GM23338 (cell line): Measurements from ENCODE around the gene SYPL2. TPM values are rescaled to one million over a fixed set of nuclear protein-coding genes. Genes with fewer than 3 reads are reported as not detected.

Source experiments
- ATAC-seq: fragments of 200-7000 bp; cut with Tn5 transposase; 3 replicates; pipeline ENCODE4 v1.9.1; 2020
- DNase-seq: peaks from one replicate; pipeline ENCODE4 v3.0.0-alpha.2; 2015; ENCODE audit warnings: low spot score
- H2AFZ ChIP-seq: fragments of 200-600 bp; sonication (generic); 2 replicates; pipeline ENCODE4 v1.8.0; 2016; ENCODE audit warnings: antibody characterized with exemption, mild to moderate bottlenecking, moderate library complexity
- H3F3A ChIP-seq: fragments of 200-600 bp; sonication (generic); replicated peaks from 2 replicates; pipeline ENCODE4 v1.8.0; 2017; ENCODE audit warnings: antibody characterized with exemption, mixed run types, low read depth
- H3K27ac ChIP-seq: fragments of 200-600 bp; sonication (generic); 2 replicates; pipeline ENCODE4 v1.6.1; 2016; ENCODE audit warnings: low read depth
- H3K27me3 ChIP-seq: fragments of 200-600 bp; sonication (generic); 2 replicates; pipeline ENCODE4 v1.8.0; 2016; ENCODE audit warnings: mild to moderate bottlenecking, mixed run types, moderate library complexity; ENCODE audit not compliant: insufficient read depth
- H3K36me3 ChIP-seq: fragments of 200-600 bp; sonication (generic); 2 replicates; pipeline ENCODE4 v1.8.0; 2016; ENCODE audit warnings: mild to moderate bottlenecking; ENCODE audit not compliant: insufficient read depth
- H3K4me1 ChIP-seq: fragments of 200-600 bp; sonication (generic); 2 replicates; pipeline ENCODE4 v1.8.0; 2016; ENCODE audit warnings: mild to moderate bottlenecking, moderate library complexity; ENCODE audit not compliant: insufficient read depth
- H3K4me2 ChIP-seq: fragments of 200-600 bp; sonication (generic); 2 replicates; pipeline ENCODE4 v1.7.1; 2017; ENCODE audit warnings: mixed run types
- H3K4me3 ChIP-seq: fragments of 200-600 bp; sonication (generic); 2 replicates; pipeline ENCODE4 v1.6.1; 2016; ENCODE audit warnings: mixed run types
- H3K79me2 ChIP-seq: fragments of 200-600 bp; sonication (generic); replicated peaks from 2 replicates; pipeline ENCODE4 v1.8.0; 2017; ENCODE audit warnings: mild to moderate bottlenecking; ENCODE audit not compliant: insufficient read depth
- H3K9me2 ChIP-seq: fragments of 200-600 bp; sonication (generic); 2 replicates; pipeline ENCODE4 v1.8.0; 2017; ENCODE audit not compliant: insufficient read depth
- H4K20me1 ChIP-seq: fragments of 200-600 bp; sonication (generic); replicated peaks from 2 replicates; pipeline ENCODE4 v1.8.0; 2017; ENCODE audit warnings: mild to moderate bottlenecking; ENCODE audit not compliant: insufficient read depth
- H3K27ac Mint-ChIP-seq: 2 replicates; pipeline ENCODE4 v1.8.0; 2020; ENCODE audit warnings: inconsistent platforms, mild to moderate bottlenecking, moderate library complexity, mixed read lengths
- H3K27me3 Mint-ChIP-seq: 3 replicates; pipeline ENCODE4 v1.8.0; 2022; ENCODE audit warnings: low read depth, mild to moderate bottlenecking, moderate library complexity, mixed read lengths, inconsistent platforms; ENCODE audit not compliant: insufficient read depth, poor library complexity
- H3K36me3 Mint-ChIP-seq: 3 replicates; pipeline ENCODE4 v1.8.0; 2021; ENCODE audit warnings: low read depth, mild to moderate bottlenecking, inconsistent platforms, moderate library complexity, mixed read lengths
- H3K4me1 Mint-ChIP-seq: 3 replicates; pipeline ENCODE4 v1.8.0; 2020; ENCODE audit warnings: mild to moderate bottlenecking, inconsistent platforms, mixed read lengths
- H3K4me3 Mint-ChIP-seq: 3 replicates; pipeline ENCODE4 v1.8.0; 2021; ENCODE audit warnings: moderate library complexity, mild to moderate bottlenecking, inconsistent platforms, mixed read lengths
- H3K9me3 Mint-ChIP-seq: 3 replicates; pipeline ENCODE4 v1.8.0; 2020; ENCODE audit warnings: moderate library complexity, mild to moderate bottlenecking, inconsistent platforms, mixed read lengths
- ETS1 ChIP-seq: IDR thresholded peaks from 2 replicates; pipeline ENCODE4 v1.6.1; 2016; ENCODE audit warnings: antibody characterized with exemption
- EZH2 ChIP-seq: fragments of 200-600 bp; sonication (generic); IDR thresholded peaks from one replicate; pipeline ENCODE4 v1.8.0; 2017; ENCODE audit warnings: antibody characterized with exemption, mild to moderate bottlenecking, low read depth; ENCODE audit not compliant: unreplicated experiment
- EZH2phosphoT487 ChIP-seq: fragments of 200-600 bp; sonication (generic); IDR thresholded peaks from one replicate; pipeline ENCODE4 v1.8.1; 2018; ENCODE audit warnings: antibody characterized with exemption; ENCODE audit not compliant: unreplicated experiment
- POLR2AphosphoS5 ChIP-seq: IDR thresholded peaks from 2 replicates; pipeline ENCODE4 v1.6.1; 2016; ENCODE audit warnings: antibody characterized with exemption, low read depth
- STAT1 ChIP-seq: IDR thresholded peaks from one replicate; pipeline ENCODE4 v1.6.1; 2016; ENCODE audit warnings: antibody characterized with exemption; ENCODE audit not compliant: unreplicated experiment
- ZNF114 ChIP-seq: fragments of 250-450 bp; sonication (Bioruptor Pico); IDR thresholded peaks from 2 replicates; pipeline ENCODE4 v1.5.0; 2020; ENCODE audit warnings: mild to moderate bottlenecking, moderate library complexity
- ZNF462 ChIP-seq: fragments of 250-450 bp; sonication (Bioruptor Pico); IDR thresholded peaks from 2 replicates; pipeline ENCODE4 v1.5.0; 2020; ENCODE audit warnings: mild to moderate bottlenecking, moderate library complexity
- polyA plus RNA-seq: library from polyadenylated mRNA; unstranded; fragments of >200 nt; fragmentation: Nextera tagmentation; extraction: Ambion mirVana; gene quantifications from 2 replicates; pipeline ENCODE4 v1.2.1, GENCODE V29; 2016
- total RNA-seq: library from RNA; depleted of rRNA; stranded (reverse); fragments of >200 nt; shearing (Covaris generic); gene quantifications from 2 replicates; pipeline ENCODE4 v1.2.3, GENCODE V29; 2014

The SYPL2 gene
- total and polyA plus RNA-seq, 2 experiments from 2014 or later, result 0.40 to 0.49 TPM

- H3K4me3 Mint-ChIP-seq, result peak overlapping the region; percentile 93; the same call in 1 of the 3 replicates
- peaks cover 9% of the 10 kb centered on the region for H3K4me1 Mint-ChIP-seq
- peaks cover 7% of the 10 kb centered on the region for H3K4me1 ChIP-seq
- peak overlapping the region; percentile 75 for H2AFZ ChIP-seq
- H3K36me3 ChIP-seq, result no peaks in the 10 kb centered on the region
- H3F3A ChIP-seq, result no peaks in the 10 kb centered on the region; the same call in 1 of the 2 replicates
- H3K27me3 Mint-ChIP-seq, result peaks cover 14% of the 10 kb centered on the region
- peak overlapping the region; percentile 77 for H3K4me2 ChIP-seq
- no peaks in the 10 kb centered on the region for H4K20me1 ChIP-seq
- H3K4me3 ChIP-seq, result peak overlapping the region; percentile 95; the same call in 1 of the 2 replicates
- TF ChIP-seq ZNF462 (CRISPR knock-in tag) (no peak), ZNF114 (CRISPR knock-in tag) (no peak), EZH2phosphoT487 (no peak), EZH2 (no peak), STAT1 (no peak), ETS1 (no peak), POLR2AphosphoS5 (no peak)
- H3K27me3 ChIP-seq, result no peaks in the 10 kb centered on the region
- no peaks in the 10 kb centered on the region for H3K79me2 ChIP-seq
- no peaks in the 10 kb centered on the region for H3K9me2 ChIP-seq
- ATAC-seq, result no peak
- no peak for DNase-seq
- H3K9me3 Mint-ChIP-seq, result no peaks in the 10 kb centered on the region
- H3K27ac Mint-ChIP-seq, result no peak overlapping the region
- peaks cover 14% of the 10 kb centered on the region; the same call in 2 of the 3 replicates for H3K36me3 Mint-ChIP-seq
- 0 out of 2 replicates have a peak overlapping the region, but pooled peaks have one; percentile 36 for H3K27ac ChIP-seq
These were observed 26.9 kb downstream of the SYPL2 start for GRCh38 chr1:109493227-109493626.
